A673 (cell line): Measurements from ENCODE around the gene LTB4R2.

Source experiments
- CTCF ChIP-seq: fragments of 300-800, 200-600 bp; sonication (generic); conservative IDR thresholded peaks from 2 replicates; pipeline ENCODE4 v1.5.1; 2017; ENCODE audit warnings: low read depth, mild to moderate bottlenecking, antibody characterized with exemption, low read length, moderate library complexity, mixed read lengths
- EZH2 ChIP-seq: fragments of 200-600 bp; sonication (generic); IDR thresholded peaks from 2 replicates; pipeline ENCODE4 v1.6.1; 2017; ENCODE audit warnings: borderline replicate concordance, low read depth, mild to moderate bottlenecking, mixed read lengths, antibody characterized with exemption, low read length; ENCODE audit not compliant: poor library complexity, severe bottlenecking

- TF ChIP-seq CTCF (0 out of 2 replicates have a peak, but pooled peaks have one; percentile 14), EZH2 (no peak)
Observed at GRCh38 chr14:24273422-24273998, 36.4 kb upstream of the LTB4R2 start.
